Measurements from ENCODE around the gene PCDHA5.

DNA sequence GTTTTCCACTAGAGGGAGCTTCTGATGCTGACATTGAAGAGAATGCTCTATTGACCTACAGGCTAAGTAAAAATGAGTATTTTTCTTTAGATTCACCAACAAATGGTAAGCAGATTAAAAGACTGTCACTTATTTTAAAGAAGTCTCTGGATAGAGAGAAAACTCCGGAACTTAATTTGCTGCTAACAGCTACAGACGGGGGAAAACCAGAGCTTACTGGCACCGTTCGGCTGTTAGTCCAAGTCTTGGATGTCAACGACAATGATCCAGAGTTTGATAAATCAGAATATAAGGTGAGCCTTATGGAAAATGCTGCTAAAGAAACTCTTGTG lies 48.1 kb downstream of the PCDHA5 start:
- TF ChIP-seq, protein P1, sequence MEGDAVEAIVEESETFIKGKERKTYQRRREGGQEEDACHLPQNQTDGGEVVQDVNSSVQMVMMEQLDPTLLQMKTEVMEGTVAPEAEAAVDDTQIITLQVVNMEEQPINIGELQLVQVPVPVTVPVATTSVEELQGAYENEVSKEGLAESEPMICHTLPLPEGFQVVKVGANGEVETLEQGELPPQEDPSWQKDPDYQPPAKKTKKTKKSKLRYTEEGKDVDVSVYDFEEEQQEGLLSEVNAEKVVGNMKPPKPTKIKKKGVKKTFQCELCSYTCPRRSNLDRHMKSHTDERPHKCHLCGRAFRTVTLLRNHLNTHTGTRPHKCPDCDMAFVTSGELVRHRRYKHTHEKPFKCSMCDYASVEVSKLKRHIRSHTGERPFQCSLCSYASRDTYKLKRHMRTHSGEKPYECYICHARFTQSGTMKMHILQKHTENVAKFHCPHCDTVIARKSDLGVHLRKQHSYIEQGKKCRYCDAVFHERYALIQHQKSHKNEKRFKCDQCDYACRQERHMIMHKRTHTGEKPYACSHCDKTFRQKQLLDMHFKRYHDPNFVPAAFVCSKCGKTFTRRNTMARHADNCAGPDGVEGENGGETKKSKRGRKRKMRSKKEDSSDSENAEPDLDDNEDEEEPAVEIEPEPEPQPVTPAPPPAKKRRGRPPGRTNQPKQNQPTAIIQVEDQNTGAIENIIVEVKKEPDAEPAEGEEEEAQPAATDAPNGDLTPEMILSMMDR (conservative IDR thresholded peaks at IDR 0.05) = peak; percentile 33
- no peak for TF ChIP-seq ZFX (IDR thresholded peaks at IDR 0.05)
